Suprapubic skin (tissue), 4 donors: ENCODE measurements around the gene SGTA. TPM values are rescaled to one million over a fixed set of nuclear protein-coding genes. Genes with fewer than 3 reads are reported as not detected.

Experiments used
- DNase-seq, 2 donors: peaks; one replicate each; pipeline ENCODE4 v3.0.0-alpha.2; 2019; ENCODE audit warnings: low spot score in 2 of 2
- H3K27ac ChIP-seq: fragments of 200-600 bp; sonication (generic); one replicate; pipeline ENCODE4 v1.5.1; 2019
- H3K27me3 ChIP-seq: fragments of 200-600 bp; sonication (generic); one replicate; pipeline ENCODE4 v1.5.1; 2019
- H3K36me3 ChIP-seq: fragments of 200-600 bp; sonication (generic); one replicate; pipeline ENCODE4 v1.5.1; 2019
- H3K4me1 ChIP-seq: fragments of 200-600 bp; sonication (generic); one replicate; pipeline ENCODE4 v1.5.1; 2019
- H3K4me3 ChIP-seq: fragments of 200-600 bp; sonication (generic); one replicate; pipeline ENCODE4 v1.5.1; 2019; ENCODE audit warnings: mild to moderate bottlenecking
- H3K9me3 ChIP-seq: fragments of 200-600 bp; sonication (generic); one replicate; pipeline ENCODE4 v1.5.1; 2019
- EP300 ChIP-seq: sonication (generic); formaldehyde crosslinking; IDR thresholded peaks from one replicate; pipeline ENCODE4 v1.6.1; 2017; ENCODE audit warnings: antibody characterized with exemption
- POLR2A ChIP-seq, 2 donors: fragments of 450-650 bp; IDR thresholded peaks; one replicate each; pipeline ENCODE4 v1.6.1; 2017; ENCODE audit warnings: antibody characterized with exemption in 2 of 2, mild to moderate bottlenecking in 2 of 2, moderate library complexity in 2 of 2
- POLR2AphosphoS5 ChIP-seq, 3 donors: sonication (generic); formaldehyde crosslinking; IDR thresholded peaks; one replicate each; pipeline ENCODE4 v1.6.1; 2017; ENCODE audit warnings: antibody characterized with exemption in 3 of 3
- WGBS: methylation state at CpG from one replicate; pipeline ENCODE4 v1.1.5; 2018; 5-methylcytosine and 5-hydroxymethylcytosine counted together
- total RNA-seq, 4 donors: library from RNA; depleted of rRNA; stranded (reverse); fragments of >200 nt; gene quantifications; one replicate each; pipeline ENCODE4 v1.1.0, GENCODE V29; 2016
- TF ChIP-seq, protein P1 (sequence below), 2 donors: fragments of 200-600 bp in 1 of 2; fragments of 450-650 bp in 1 of 2; sonication (generic) in 1 of 2; IDR thresholded peaks; one replicate each; pipeline ENCODE4 v1.5.1; 2016 to 2019; ENCODE audit warnings: antibody characterized with exemption in 2 of 2, mild to moderate bottlenecking in 1 of 2, moderate library complexity in 1 of 2

Gene SGTA
- total RNA-seq, 4 donors from 2014 or later: 29.1 to 48.9 (median 40.6) TPM

DNA sequence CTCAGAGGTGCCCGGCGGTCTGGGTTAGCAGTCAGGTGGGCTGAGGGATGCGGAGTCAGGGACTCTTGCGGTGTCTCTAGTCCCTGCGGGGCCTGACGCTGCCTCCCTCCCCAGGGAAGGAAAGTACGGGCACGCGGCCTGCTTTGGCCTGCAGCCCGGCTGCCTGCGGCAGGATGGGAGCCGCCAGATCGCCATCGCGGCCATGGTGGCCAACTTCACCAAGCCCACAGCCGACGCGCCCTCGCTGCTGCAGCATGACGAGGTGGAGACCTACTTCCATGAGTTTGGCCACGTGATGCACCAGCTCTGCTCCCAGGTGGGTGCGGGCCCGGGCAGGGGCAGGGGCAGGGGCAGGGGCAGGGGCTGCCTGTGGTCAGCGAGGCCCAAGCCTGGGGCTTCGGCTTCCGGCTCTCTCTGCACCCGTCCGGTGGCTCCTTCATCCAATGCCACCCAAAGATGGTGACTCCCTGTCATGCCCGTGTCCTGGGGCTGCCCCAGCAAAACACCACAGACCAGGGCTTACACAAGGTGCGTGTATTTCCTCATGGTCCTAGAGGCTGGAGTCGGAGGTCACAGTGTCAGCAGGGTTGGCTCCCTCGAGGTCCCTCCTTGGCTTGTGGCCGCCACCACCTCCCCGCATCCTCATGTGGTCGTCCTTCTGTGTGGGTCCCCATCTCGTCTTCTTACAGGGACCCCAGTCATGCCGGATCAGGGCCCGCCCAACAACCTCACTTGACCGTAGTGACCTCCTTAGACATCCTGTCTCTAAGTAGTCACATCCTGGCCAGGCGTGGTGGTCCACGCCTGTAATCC, 25.3 kb upstream of the SGTA start:
- H3K4me1 ChIP-seq: no peaks in the 10 kb centered on the region
- TF ChIP-seq EP300 (no peak), POLR2AphosphoS5 (IDR thresholded peaks at IDR 0.05) (no peak), POLR2A (IDR thresholded peaks at IDR 0.05) (no peak)
- TF ChIP-seq, protein P1, sequence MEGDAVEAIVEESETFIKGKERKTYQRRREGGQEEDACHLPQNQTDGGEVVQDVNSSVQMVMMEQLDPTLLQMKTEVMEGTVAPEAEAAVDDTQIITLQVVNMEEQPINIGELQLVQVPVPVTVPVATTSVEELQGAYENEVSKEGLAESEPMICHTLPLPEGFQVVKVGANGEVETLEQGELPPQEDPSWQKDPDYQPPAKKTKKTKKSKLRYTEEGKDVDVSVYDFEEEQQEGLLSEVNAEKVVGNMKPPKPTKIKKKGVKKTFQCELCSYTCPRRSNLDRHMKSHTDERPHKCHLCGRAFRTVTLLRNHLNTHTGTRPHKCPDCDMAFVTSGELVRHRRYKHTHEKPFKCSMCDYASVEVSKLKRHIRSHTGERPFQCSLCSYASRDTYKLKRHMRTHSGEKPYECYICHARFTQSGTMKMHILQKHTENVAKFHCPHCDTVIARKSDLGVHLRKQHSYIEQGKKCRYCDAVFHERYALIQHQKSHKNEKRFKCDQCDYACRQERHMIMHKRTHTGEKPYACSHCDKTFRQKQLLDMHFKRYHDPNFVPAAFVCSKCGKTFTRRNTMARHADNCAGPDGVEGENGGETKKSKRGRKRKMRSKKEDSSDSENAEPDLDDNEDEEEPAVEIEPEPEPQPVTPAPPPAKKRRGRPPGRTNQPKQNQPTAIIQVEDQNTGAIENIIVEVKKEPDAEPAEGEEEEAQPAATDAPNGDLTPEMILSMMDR (IDR thresholded peaks at IDR 0.05): no peak
- H3K27me3 ChIP-seq: no peaks in the 10 kb centered on the region
- H3K4me3 ChIP-seq: no peak overlapping the region
- DNase-seq: no peak
- H3K36me3 ChIP-seq: peaks cover 72% of the 10 kb centered on the region
- 91% methylated on average over 18 of the region's 41 CpGs for WGBS
- no peak overlapping the region for H3K27ac ChIP-seq
- no peaks in the 10 kb centered on the region for H3K9me3 ChIP-seq

DNA sequence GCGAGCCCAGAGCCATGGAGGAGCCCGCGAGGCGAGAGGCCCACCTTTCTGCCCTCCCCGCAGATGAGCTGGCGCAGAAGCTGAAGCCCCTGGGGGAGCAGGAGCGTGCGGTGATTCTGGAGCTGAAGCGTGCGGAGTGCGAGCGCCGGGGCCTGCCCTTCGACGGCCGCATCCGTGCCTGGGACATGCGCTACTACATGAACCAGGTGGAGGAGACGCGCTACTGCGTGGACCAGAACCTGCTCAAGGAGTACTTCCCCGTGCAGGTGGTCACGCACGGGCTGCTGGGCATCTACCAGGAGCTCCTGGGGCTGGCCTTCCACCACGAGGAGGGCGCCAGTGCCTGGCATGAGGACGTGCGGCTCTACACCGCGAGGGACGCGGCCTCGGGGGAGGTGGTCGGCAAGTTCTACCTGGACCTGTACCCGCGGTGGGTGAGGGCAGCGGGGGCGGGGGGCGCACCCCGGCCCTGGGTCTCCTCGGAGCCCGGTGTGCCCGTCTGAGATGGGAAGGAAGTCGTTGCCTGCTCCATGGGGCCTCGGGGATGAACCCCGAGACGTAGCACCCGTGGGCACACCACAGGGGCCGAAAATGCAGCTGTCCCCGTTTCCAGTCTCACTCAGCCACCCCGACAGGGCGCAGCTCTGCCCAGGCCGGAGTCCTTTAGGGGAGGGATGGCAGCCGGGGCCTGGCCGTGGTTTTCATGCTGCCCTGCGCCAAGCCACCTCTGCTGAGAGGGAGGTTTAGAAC, 24.5 kb upstream of the SGTA start:
- Histone ChIP-seq H3K9me3 (no peaks in the 10 kb centered on the region), H3K4me1 (no peaks in the 10 kb centered on the region), H3K27ac (no peak overlapping the region), H3K4me3 (no peak overlapping the region), H3K36me3 (peaks cover 78% of the 10 kb centered on the region), H3K27me3 (no peaks in the 10 kb centered on the region)
- TF ChIP-seq EP300: no peak
- no peak for TF ChIP-seq POLR2A (IDR thresholded peaks at IDR 0.05)
- TF ChIP-seq POLR2AphosphoS5 (IDR thresholded peaks at IDR 0.05): no peak
- TF ChIP-seq, protein P1 (IDR thresholded peaks at IDR 0.05): no peak
- DNase-seq: no peak
- 90% methylated on average over 6 of the region's 56 CpGs for WGBS

DNA sequence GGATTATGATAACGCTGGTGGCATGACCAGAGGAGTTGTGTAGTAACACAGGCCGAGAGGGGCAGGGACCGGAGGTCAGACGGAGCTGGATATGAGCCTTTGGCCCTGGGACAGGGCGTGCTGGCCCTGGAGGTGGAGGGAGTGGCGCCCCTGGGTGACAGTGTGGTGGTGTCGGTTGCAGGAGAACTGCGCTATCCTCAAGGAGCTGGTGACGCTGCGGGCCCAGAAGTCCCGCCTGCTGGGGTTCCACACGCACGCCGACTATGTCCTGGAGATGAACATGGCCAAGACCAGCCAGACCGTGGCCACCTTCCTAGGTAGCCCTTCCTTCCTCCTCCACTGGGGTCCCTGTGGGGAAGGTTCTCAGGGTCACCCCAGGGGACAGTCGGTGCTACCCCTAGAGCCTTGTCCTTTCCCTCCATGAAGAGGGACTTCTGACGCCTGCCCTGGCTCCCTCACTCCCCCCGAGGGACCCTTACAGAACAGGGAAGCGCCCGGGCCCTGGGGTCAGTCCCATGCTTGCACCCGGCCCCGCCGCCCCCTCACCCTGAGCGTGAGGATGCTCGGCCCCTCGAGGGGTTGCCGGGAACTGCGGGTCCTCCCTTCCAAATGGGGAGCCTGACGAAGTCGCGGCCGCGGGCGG, 23.8 kb upstream of the SGTA start:
- H3K36me3 ChIP-seq: peaks cover 74% of the 10 kb centered on the region
- no peaks in the 10 kb centered on the region for H3K9me3 ChIP-seq
- 95% methylated on average over 26 of the region's 34 CpGs for WGBS
- H3K4me1 ChIP-seq: no peaks in the 10 kb centered on the region
- DNase-seq: no peak
- H3K27ac ChIP-seq: no peak overlapping the region
- H3K4me3 ChIP-seq: no peak overlapping the region
- TF ChIP-seq, protein P1 (IDR thresholded peaks at IDR 0.05): no peak
- TF ChIP-seq EP300: no peak
- no peak for TF ChIP-seq POLR2A (IDR thresholded peaks at IDR 0.05)
- no peak for TF ChIP-seq POLR2AphosphoS5 (IDR thresholded peaks at IDR 0.05)
- H3K27me3 ChIP-seq: no peaks in the 10 kb centered on the region

DNA sequence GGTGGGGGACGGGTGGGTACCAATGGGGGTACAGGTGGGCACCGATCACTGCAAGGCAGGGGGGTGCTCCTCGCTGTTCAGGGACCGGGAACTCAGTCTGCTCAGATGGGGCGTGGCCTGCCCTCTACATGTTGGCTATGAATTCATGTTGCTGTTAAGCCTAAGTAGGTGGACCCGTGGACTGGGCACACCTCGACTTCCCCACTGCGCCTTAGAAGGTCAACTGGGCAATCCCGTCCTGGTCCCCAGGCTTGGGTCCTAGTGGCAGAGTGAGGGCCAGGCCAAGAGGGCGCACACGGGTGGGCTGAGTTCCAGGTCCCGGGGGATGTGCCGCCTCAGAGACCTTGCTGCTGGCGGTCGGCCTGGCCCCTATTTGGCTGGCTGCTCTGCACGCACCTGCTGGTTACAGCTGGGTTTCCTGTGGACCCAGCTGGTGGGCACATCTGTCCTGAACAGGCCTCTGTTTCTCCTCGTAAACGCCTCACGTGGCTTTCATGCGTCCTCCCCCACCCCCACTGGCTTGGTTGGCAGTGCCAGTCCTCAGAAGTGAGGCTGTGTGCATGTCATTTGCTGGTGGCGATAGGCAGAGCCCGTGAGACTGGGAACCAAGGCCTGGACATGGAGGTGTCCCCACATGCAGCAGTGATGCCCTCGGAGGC, 23.0 kb upstream of the SGTA start:
- 100% methylated on average over 8 of the region's 23 CpGs for WGBS
- H3K9me3 ChIP-seq: no peaks in the 10 kb centered on the region
- no peaks in the 10 kb centered on the region for H3K27me3 ChIP-seq
- TF ChIP-seq, protein P1 (IDR thresholded peaks at IDR 0.05): no peak
- TF ChIP-seq EP300 (no peak), POLR2A (IDR thresholded peaks at IDR 0.05) (no peak), POLR2AphosphoS5 (IDR thresholded peaks at IDR 0.05) (no peak)
- H3K27ac ChIP-seq: no peak overlapping the region
- no peak overlapping the region for H3K4me3 ChIP-seq
- H3K4me1 ChIP-seq: no peaks in the 10 kb centered on the region
- DNase-seq: no peak
- peaks cover 67% of the 10 kb centered on the region for H3K36me3 ChIP-seq
